Coronary artery (tissue), 2 donors: ENCODE data around the gene MRC1.
A peak's percentile ranks its signal among the peaks of the same experiment; 100 is the strongest.

Source experiments
- DNase-seq: peaks from one replicate; pipeline ENCODE4 v3.0.0-alpha.2; 2017; ENCODE audit warnings: low spot score
- H3K27ac ChIP-seq, 2 donors: fragments of 200-600 bp; sonication (generic); one replicate each; pipeline ENCODE4 v1.5.1; 2016 to 2019
- H3K4me3 ChIP-seq: fragments of 200-600 bp; sonication (generic); 2 replicates; pipeline ENCODE4 v1.5.1; 2016; ENCODE audit warnings: mild to moderate bottlenecking, moderate library complexity
- TF ChIP-seq, protein P1 (sequence below): fragments of 200-600 bp; sonication (generic); IDR thresholded peaks from one replicate; pipeline ENCODE4 v1.5.1; 2019; ENCODE audit warnings: antibody characterized with exemption

Gene MRC1

DNA sequence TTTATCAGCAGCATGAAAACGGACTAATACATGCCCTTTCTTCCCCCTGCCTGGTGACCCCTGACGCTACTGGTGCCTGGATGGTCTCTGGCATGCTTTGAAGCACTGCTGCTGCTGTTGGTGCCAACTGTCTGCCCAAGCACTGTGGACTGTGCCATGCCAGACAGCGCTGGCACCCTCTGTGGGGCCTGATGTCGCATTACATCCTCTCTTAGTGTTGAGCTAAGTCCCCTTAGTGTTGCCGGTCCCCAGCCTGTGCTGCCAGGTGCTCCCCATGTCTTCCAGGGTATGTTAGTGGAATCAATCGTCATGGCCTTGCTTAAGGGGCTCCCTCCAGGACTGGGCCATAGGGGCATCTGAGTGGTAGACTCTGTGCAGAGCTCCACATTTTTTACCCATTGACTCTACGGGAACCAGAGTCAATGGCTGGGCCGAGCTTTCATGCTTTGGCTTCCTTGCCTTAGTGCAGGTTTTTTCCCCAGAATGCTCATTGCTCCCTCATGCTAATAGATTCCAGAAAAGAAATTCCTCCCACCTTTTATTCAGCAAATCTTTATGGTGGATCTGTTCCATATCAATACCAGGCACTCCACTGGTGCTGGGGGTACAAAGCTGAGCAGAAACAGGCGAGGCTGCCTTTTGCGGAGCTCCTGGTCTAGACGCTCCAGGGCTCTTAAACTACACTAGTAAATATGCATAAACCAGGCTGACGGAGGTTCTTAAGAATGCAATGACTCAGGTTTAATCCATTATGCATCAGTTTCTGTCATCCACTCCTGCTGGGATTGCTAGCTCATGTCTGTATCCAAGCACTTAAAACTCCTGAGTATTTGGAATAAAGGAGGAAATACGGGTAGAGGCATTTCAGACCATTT is 21.8 kb upstream of the MRC1 start:
- no peak overlapping the region for H3K4me3 ChIP-seq
- H3K27ac ChIP-seq: peak overlapping the region in 1 of 2 donors; percentile 55
- TF ChIP-seq, protein P1, sequence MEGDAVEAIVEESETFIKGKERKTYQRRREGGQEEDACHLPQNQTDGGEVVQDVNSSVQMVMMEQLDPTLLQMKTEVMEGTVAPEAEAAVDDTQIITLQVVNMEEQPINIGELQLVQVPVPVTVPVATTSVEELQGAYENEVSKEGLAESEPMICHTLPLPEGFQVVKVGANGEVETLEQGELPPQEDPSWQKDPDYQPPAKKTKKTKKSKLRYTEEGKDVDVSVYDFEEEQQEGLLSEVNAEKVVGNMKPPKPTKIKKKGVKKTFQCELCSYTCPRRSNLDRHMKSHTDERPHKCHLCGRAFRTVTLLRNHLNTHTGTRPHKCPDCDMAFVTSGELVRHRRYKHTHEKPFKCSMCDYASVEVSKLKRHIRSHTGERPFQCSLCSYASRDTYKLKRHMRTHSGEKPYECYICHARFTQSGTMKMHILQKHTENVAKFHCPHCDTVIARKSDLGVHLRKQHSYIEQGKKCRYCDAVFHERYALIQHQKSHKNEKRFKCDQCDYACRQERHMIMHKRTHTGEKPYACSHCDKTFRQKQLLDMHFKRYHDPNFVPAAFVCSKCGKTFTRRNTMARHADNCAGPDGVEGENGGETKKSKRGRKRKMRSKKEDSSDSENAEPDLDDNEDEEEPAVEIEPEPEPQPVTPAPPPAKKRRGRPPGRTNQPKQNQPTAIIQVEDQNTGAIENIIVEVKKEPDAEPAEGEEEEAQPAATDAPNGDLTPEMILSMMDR: no peak
- no peak for DNase-seq

DNA sequence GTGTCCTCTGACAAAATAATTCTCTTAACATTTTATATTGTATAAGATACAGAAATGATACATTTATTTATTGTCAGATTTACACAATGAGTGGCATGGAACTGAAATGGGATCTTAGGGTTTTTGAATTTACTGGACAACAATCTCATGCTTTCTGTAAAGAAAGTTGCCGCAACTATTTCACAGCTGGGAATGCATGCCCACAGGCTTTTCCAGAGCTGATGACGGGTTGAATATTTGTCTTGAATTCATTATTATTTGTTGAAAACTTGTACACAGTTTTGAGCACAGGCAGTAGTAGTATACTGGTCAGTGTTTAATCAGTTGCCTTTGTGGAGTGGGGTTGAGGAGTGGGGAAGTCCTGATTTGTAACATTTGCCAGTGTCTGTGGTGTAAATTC is 20.5 kb upstream of the MRC1 start:
- DNase-seq: no peak
- TF ChIP-seq, protein P1: no peak
- H3K4me3 ChIP-seq: no peak overlapping the region
- H3K27ac ChIP-seq: no peak overlapping the region

DNA sequence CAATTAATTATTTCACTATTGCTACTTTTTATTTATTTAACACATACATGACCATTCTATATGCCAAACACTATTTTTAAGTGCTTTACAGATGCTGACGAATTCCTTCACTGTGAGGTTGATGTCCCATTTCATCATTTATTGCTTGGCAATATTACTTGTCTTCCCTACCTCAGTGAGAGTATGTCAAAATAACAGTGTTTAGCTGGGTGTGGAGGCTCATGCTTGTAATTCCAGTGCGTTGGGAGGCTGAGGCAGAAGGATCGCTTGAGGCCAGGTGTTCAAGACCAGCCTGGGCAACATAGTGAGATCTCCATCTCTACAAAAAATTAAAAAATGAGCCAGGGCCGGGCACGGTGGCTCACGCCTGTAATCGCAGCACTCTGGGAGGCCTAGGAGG is 19.8 kb upstream of the MRC1 start:
- TF ChIP-seq, protein P1: no peak
- Histone ChIP-seq H3K4me3 (no peak overlapping the region), H3K27ac (no peak overlapping the region)
- no peak for DNase-seq

DNA sequence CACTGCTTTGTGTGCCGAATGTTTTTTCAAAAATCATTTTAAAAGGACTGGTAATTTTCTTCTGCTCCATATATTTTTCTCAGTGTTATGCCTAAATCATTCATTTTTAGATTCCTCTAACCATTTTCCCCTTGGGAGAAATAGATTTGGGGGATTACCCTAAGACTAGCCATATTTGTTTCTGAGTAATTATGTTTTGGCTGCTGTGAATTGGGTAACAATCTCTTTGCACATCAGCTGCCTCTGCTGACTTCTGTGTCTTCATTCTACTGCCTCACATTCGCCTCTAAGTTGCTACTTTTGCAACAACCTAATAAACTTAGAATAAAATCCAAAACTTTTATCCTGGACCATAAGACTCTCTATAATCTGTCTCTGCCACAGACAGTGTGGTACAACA is 18.5 kb upstream of the MRC1 start:
- TF ChIP-seq, protein P1: no peak
- no peak for DNase-seq
- no peak overlapping the region for H3K27ac ChIP-seq
- H3K4me3 ChIP-seq: no peak overlapping the region

DNA sequence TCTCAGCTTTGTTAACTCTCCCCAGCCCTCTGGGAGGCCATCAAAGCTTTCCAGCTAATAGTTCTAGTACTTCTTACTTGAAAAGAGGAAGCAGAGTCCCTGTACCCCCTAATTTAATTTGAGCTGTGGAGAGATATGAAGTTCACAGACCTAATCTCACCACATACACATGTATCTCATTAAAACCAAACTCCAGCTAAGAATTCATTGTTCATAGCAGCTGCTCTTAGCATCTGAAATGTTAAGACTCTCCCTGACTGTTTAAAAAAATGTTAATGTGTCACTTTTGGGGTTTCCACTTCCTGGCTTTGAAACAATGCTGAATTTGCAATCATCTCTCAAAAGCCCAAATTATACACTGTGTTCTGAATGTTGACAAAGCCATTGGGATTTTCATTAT is 16.2 kb upstream of the MRC1 start:
- DNase-seq: no peak
- TF ChIP-seq, protein P1: no peak
- no peak overlapping the region for H3K4me3 ChIP-seq
- H3K27ac ChIP-seq: peak overlapping the region in 1 of 2 donors; percentile 54

DNA sequence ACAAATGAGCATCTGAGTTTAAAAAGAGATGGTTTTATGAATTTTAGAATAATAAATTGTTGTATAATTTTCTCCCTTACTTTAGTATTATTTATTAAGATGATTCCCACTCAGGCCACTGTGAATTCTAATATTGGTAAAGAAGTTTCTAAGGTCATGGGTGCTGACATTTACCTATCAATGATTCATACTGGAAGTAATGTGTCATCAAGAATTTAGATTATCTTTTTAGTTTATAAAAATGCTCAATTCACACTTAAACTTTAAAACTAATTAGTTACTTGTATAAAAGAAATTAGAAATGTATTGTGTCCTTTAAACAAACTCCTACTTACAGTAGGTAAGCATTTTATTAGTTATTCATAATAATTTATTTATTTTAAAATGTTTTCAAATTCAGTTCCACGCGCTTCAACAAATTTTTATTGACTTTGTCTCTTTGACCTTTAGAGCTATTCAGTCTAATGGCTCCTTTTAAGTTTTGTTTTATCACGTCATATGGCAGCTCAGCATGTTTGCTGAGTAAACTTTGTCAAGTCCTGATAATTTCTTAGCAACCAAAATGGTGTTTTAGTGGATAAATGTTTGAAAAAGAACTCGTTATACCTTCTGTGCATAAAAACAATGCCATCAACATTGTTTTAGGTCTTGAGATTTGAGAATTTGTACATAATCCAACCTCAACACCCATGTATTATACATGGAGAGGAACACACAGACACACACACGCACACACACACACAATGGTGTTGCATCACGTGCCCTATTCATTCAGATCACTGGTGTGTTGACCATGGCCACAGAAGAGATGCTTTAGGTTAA is 15.1 kb upstream of the MRC1 start:
- TF ChIP-seq, protein P1: no peak
- Histone ChIP-seq H3K27ac (no peak overlapping the region), H3K4me3 (no peak overlapping the region)
- no peak for DNase-seq
